Globus pallidus (tissue), 1 donor: Measurements from ENCODE around the gene SUPT6H.

Experiments used
- DNase-seq: peaks from one replicate; pipeline ENCODE4 v3.0.0-alpha.2; 2015; ENCODE audit warnings: low spot score

Gene SUPT6H

DNA sequence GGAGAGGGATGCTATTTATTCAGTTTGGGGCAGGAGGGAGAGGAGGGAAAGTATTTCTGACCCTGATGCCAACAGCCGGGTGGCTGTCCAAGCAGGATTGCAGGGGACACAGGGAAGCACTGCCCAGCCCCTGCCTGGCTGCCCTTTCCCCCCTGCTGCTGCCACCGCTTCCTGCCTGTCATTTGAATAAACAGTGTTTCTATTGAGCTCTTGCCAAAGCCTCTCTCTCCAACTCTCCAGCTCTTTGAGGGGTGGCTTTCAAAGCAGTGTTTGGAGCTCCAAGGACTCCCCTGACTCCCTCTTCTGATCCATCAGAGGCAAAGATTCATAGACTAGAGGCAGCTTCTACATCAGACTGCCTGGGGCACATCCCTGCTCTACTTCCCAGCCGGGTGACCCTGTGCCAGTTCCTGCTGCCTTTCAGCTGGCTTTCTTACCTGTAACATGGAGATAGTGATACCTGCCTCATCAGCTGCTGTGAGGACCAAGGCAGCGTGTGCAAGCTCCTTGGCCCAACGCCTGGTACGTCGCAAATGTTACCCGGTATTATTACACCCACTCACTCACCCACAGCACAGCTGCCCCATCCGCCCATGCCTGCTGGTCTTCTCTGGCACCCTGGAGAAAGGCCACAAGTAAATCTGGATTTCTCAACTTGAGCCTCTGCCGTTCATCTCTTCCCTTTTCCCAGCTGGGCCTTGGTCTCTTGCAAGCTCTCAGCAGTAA lies 40.2 kb downstream of the SUPT6H start:
- peak; percentile 87 for DNase-seq

DNA sequence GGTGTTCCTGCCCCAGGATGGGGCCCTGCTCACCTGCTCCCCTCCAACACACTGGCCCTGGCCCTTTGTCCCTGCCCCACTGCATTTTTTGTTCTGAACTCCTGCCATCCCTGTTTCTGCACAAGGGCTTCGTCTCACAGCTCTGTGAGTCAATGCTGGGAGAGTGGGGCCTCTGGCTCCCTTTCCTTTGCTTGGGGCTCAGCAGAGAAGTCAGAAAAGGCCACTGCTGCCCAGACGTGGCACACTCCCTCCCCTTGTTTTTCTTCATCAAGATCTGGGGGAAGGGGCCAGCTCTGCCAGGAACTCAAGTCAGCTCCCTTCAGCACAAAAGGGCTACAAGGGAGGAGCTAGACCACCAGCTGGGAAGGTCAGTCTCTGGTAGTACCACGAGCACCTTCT lies 40.7 kb downstream of the SUPT6H start:
- no peak for DNase-seq

DNA sequence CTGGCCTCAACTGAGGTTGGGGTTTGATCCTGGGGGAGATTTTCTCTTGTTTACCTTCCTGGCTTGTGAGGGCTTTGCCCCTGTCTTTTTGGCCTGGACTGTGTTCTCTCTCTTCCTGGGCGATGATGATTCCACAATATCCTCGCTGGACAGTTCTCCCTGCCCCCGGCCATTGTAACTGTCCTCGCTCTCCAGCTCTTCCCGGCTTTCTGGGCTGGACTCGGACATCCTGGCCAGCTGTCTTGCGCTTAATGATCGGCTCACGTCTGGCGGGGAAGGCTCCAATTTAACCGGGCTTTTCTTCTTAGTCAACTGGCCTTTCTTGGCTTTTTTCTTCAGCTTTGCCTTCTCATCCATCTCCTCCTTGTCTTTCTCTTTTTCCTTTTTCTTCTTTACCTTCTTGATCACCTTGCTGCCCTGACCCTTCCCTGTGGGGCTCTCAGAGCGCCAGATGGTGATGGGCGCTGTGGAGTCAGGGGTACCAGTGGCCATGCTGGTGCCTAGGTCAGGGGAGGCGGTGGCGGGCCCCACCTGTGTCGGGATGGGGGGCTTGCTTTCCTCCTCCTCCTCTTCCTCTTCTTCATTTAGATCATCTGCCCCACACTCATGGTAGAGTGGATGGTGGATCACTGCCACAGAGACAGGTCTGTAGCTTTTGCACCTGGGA lies 41.7 kb downstream of the SUPT6H start:
- DNase-seq = no peak

DNA sequence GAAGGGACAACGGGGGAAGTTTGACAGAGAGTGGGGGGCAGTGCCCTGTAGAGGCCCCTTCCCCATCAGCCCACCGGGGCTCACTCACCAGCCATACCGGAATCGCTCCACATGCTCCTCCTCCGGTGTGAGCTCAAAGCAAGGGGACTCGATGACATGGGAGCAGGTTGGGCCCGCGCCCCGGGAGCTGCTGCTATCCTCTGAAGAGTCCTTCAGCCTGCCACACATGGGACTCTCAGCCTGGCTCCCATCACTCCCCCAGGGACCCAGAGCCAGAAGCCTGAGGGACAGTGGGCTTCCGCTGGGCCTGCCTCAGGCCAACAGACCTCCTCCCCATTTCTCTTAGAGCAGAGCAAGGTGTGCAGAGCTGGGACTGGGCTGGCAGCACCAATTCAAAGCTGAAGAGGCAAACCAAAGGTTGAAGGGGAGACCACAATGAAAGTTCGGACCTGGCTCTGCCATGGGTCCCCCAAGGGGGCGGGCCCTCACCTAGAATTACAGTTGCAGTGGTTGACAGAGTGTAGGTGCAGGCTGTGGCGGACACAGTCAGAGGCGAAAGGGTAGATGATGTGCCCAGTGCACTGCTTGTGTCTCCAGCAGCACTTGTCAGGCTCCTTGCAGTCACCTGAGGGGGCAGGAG lies 42.3 kb downstream of the SUPT6H start:
- no peak for DNase-seq

DNA sequence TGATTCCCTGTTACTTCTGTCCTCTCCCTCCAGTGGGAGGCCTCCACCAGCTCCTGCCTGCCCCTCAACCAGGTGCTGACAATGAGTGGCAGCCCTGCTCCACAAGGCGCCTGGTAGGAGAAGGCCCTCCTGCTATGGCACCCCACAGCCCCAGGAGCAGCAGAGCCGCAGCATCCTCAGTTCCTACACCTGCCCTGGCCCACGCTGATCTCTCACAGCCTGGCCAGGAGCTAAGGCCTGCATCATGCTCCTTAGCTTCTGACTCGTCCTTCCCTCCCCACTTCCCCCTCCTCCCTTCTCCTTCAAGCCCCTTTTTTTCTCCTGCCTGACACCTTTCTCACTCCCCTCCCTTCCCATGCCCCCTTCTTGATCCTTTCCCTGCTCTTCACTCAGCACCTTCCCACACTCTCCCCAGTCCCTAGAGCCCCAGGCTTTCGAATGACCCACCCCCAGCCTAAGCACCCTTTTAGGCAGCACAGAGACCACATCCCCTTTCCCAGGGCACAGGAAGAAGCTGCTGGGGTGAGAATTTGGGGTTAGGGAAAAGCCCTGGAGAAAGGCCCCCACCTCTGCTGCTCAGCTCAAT lies 43.2 kb downstream of the SUPT6H start:
- DNase-seq = no peak

DNA sequence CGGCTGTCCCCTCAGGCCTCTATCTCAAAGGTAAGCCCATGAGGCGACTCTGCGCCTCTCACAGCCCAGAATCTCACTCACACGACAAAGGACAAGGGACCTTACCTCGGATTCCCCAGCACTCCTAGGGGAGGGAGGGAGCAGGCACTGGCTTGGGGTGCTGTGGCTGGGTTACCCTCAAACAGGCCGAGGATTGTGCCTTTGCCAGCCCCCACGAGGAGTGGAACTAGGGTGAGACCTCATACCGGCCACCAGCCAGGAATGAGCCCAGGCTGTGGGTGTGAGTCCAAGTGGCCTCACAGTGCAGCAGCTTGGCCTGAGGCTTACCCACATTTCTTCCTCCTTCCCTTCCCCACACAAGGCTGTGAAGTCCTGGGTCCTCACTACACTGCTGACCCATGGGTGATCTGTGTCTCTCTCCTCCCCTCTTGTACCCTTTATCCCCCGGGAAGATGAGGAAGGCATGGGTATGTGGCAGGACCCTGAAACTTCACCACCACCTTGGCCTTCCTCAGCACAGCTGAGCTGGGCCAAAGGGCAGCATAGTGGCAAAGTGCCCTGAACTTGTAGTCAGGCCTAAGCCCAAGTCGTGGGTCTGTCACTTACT lies 43.8 kb downstream of the SUPT6H start:
- DNase-seq = no peak

DNA sequence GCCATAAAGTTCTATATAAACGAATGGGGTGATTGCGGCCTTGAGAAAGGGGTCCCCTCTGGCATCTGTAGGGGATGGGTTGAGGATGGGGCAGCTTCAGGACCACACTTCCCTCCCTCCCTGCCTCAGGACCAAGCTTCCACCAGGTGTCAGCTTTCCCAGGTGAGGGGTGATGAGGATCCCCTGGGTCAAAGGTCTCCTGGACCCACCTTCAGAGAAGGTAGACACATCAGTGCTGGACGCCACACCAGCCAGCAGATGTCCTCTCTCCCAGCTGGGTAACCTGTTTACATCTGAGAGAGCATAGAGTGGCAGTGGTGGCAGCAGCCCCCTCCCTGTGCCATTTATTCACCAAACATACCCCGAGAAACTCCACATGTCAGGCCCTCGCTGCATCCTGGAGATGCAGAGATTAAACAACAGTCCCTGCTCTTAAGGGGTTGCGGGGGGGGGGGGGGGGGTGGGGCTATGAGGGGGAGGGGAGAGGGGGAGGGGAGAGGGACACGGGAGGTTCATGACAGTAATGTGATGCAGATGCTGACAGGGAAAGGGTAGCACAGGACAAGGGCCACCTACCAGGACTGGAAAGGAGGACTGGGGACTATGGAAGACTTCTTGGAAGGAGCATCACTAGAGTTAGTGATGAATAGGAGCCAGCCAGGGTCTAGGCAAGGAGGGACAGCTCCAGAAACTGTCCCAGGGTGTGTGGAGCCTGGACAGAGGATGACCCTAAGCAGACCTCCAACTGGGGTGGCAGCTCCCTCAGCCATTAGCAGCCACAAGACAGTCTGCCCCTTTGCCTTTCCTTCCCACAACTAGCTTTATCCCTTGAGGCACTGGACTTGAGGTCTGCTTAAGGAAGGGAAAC lies 44.7 kb downstream of the SUPT6H start:
- no peak for DNase-seq

DNA sequence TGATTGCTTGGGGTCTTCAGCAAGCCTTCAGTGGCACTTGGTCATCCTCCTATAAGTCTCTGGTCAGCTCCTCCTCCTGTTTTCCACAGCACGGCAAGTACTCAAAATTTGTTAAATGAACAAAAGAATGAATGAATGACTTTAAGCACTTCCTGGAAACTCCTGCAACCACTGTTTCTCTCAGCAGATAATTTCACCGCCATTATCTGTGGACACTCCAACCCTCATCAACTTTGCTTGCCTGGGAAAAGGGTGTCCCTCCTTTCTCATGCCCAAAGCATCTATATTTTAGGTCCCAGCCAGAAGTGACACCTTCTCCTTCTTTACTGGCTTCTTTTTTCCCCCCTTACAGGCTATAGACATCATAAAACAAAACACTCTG lies 45.3 kb downstream of the SUPT6H start:
- no peak for DNase-seq

DNA sequence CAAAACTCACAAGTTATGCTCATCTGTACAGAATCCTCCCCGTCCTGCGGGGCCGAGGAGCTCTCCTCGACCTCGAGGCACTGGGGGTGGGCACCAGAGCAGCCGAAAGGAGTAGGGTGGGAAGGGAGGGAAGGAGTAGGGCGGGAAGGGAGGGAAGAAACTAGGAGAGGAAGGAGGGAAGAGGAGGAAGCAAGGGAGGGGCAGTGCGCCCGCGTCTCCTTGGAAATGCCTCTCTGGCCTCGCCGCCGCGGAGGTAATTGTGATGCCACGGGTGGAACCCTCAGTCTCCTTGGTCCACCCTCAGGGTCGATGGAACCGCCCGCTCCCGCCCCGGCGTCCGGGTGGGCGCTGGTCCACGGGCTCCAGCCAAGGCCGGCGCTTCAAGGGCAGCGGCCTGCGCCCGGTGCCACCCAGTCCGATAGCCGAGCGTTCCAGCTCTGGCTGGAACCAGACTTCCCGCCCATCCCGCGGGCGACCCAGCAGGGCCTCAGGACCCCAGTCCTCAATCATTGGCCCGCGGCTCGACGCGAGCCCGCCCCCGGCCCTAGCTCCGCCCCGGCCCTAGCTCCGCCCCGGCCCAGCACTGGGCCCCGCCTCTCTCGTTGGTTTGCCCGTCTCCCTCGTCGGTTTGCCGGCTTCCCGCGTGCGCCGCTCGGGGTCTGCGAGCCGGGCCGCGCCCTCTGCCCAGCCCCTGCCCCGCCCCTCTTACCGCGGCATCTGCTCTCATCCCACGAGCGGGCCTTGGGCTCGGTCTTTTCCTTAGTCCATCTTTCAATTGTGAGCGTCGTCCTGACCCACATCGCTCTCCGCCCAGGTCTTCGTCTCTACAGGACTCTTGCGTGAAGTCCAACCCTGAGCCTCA lies 49.1 kb downstream of the SUPT6H start:
- DNase-seq = peak; percentile 80

DNA sequence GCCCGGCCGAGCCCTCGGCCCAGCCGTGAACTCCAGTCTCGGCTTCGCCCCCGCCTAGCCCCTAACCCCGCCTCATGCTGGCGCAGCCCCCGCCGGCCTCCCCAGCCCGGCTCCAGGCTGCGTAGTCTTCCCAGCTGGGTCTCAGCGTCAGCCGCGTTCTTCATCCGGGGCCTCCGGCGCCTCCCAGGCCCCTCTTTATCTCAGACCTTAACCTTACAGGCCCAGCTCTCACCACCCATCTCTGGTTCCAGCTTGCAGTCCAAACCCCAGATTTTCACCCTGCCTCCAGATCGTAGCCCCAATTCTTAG lies 49.7 kb downstream of the SUPT6H start, which contains the start of gene PROCA1:
TSS of gene PROCA1 (minus strand) at position 166 of the 309 bp plus-strand sequence. CDS start 228 bp downstream, outside the sequence.
- no peak for DNase-seq

DNA sequence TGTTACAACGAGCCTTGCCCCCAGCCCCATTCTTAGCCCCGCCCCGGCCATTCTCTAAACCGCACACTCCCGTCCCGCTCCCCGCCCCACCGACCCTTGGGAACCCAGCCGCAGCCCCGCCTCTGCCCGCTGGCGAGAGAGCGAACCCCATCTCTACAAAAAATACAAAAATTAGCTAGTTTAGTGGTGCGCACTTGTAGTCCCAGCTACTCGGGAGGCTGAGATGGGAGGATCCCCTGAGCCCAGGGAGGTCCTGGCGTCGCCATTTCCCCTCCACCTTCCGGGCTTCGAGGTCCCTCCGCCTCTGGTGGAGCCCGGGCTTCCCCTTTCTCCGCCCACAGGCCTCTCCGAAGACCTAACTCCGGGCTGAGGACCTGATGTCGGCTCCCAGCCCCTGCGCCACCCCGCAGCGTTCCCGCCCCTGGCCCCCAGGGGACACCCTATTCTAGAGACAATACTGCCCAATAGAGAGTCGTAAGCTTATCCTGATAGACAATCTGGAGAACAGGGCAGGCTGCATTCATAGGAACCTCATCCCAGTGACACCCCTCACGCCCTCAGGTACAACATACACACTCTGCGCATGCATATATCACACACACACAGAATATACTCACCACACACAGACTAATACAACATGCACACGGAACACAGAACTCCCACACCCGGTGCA lies 50.2 kb downstream of the SUPT6H start:
- no peak for DNase-seq

DNA sequence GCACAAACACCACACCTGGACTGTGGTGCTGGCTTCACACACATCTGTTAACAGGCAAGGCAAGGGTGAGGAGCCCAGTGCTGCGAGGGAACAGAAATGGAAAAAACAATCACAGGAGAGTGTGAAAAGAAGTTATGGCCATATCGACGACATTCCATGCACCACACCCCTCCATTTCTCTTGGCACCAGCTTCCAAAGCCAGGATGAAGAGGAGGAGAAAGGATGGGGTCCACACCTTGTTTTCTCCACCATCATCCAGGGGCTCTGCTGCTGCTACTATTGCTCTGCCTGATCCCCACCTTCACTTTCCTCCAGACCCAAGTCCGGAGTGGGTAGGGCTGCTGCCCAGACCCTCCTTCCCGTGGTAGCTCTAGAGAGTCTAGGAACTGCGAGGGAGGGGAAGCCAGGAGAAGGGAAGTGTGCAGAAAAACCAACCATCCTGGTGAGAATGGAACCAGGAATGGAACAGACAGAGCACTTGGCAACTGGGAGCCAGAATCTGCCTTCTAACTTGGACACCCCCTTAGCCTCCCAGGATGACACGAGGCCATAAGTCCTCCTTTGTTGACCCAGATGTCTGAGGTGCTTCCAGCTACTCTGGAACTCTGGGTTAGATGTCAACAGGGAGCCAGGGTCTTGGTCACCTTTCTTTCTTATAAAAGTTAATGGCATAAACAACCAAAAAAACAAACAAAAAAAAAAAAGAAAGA lies 50.9 kb downstream of the SUPT6H start:
- DNase-seq = no peak

DNA sequence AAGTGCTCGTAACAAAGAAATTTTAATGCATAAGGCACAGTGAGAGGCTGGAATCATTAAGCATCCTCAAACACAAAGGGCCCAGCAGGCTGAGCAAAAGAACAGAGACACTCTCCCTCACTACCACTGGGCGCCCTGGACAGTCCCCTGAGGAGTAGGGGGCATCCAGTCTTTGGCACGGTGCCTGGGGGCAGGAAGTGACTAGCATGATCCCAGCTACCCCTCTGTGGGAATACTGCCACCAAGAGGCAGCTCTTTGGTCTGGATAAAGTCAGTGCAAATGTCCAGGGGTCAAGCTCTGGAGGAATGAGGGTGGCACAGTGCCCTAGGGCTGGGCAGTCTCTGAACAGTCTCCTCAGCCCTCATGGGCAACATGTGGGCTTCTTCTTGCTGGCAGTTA lies 52.3 kb downstream of the SUPT6H start:
- DNase-seq = no peak

DNA sequence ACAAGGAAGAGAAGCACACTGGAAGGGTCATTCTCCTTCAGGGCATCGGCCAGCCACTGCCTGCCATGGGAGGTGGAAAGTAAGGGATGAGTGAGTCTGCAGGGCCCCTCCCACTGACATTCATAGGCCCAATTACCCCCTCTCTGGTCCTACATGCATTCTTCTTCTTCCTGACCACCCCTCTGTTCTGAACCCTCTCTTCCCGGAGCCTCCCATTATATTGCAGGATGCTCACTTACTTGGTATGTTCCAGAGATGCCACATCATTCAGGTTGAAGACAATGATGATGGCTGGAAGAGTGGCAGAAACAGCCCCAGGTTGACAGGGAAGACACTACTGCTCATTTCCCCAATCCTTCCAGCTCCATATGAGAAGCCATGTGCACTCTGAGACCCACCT lies 53.2 kb downstream of the SUPT6H start:
- DNase-seq = no peak

DNA sequence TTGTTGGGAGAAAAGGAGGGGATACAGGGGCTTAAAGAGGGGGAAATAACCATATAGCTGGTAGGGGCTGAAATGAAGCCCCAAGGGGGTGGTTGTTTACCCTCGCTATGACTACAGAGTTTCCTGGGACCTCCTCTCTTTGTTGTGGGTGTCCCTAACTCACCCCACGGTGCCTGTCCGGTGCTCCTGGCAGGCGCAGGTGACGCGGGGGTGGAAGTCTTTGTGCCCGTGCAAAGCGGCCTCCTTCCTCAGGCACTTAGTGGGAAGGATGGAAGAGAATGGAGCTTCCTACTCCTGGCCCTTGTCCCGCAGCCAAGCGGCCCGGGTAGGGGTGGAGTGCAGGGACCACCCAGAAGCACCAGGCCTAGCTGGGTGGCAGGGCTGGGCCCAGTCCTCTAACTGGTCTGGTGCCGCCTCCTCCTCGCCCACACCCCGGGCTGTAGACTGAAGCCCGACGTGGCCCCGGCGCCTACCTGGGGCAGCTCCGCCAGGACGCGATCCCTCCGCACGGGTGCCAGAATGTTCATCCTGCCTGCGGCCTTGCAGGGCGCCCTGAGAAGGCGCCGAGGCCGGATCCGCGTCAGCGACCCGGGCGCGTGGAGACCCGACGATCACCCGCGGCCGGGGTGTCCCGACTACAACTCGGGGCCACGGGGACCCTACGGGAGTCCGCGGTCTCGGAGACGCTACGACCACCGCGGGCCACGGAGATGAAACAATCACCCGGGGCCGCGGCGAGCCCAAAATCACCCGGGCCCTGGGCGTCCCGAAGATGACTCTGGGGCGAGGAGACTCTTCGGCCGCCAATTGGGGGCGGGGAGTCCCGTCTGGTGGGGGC lies 55.0 kb downstream of the SUPT6H start:
- no peak for DNase-seq

DNA sequence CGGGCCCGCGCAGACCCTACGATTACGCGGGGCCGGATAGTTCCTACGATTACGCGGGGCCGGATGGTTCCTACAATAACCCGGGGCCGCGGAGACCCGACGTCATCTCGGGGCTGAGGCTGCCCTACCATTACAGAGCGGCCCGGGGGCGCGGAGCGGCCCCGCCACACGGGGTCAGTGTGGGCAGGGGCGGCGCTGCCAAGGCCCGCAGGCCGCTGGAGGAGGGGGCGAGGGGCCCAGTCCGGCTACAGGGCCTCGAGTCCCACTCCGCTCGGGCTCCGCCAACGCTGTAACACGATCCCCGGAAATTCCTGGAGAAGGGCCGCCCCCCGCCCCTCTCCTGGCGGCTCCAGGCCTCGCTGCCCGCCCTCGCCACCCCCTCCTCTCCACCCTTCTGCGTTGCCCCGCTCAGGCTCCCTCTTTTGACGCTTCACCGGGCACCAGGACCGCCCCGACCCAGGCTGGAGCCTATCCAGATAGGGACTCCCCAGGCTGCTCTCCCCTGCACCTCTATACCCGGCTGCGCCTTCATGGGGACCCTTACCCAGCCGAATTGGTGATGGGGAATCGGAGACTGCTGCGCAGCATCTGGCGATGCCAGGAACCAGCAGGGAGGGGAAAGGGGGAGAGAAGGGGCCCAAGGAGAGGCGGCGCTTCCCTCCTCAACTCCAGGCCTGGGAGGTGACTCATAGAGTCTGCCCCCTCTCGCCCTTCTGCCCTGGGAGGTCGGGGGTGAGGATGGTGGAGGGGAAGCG lies 55.8 kb downstream of the SUPT6H start, which contains the start of gene RAB34:
TSS of gene RAB34 (minus strand) at position 291 of the 755 bp plus-strand sequence. CDS start 602 bp downstream, outside the sequence.
- DNase-seq = no peak

DNA sequence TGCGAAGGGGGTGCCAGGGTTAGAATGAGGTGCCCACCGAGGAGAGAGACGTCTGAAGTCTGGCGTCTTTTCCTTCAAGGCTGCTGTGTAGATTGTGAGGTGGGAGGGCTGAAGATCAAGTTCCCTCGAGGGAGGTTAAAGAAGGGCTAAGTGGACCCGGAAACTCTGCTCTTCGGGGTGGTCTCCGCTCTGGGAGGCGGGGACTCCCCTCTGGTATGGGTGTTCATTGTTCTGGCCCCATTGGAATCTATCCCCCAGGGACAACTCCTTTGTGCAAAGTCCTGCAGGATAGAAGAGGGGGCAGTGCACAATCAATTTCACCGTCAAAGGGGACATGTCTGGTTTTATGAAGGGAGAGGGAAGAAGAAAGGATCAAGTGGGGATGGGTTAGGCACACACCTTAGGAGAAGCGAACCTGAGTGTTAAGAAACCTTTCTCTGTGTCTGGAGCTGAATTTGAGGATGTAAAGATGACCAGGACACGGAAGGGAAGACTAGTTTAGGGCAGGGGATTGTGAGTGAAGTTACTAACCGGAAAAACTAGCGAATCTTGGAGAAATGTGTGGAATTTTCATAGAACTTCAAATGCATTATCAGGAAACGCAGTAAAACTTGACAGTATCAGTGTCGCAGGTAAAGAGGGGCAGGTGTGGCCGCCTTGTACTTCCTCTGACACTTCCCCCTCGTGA lies 56.5 kb downstream of the SUPT6H start:
- no peak for DNase-seq
